C4-2B (cell line): ENCODE results near the gene USP25.

ENCODE experiments used
- ZFX ChIP-seq: fragments of 450-650 bp; IDR thresholded peaks from 2 replicates; pipeline ENCODE4 v1.6.1; 2017
- TF ChIP-seq, protein P1 (sequence below): fragments of 450-650 bp; conservative IDR thresholded peaks from 2 replicates; pipeline ENCODE4 v1.5.1; 2017; ENCODE audit warnings: mild to moderate bottlenecking

DNA sequence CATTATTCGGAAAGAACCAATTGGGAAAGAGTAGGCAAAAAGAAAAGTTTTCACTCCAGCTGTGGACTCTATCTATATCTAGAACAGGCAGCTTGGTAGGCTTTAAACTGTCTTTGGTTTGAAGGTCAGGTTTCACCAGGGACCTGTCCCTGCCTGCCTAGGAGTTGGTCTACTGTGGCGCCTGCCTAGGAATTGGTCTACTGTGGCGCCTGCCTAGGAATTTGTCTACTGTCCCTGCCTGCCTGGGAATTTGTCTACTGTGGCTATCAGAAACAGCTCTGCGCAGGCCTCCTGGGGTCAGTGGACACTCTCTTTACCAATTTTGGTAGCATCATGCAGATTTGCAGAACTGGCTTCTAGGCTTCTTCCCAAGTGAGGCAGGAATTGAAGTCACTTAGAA is 13.8 kb downstream of the USP25 start:
- TF ChIP-seq, protein P1, sequence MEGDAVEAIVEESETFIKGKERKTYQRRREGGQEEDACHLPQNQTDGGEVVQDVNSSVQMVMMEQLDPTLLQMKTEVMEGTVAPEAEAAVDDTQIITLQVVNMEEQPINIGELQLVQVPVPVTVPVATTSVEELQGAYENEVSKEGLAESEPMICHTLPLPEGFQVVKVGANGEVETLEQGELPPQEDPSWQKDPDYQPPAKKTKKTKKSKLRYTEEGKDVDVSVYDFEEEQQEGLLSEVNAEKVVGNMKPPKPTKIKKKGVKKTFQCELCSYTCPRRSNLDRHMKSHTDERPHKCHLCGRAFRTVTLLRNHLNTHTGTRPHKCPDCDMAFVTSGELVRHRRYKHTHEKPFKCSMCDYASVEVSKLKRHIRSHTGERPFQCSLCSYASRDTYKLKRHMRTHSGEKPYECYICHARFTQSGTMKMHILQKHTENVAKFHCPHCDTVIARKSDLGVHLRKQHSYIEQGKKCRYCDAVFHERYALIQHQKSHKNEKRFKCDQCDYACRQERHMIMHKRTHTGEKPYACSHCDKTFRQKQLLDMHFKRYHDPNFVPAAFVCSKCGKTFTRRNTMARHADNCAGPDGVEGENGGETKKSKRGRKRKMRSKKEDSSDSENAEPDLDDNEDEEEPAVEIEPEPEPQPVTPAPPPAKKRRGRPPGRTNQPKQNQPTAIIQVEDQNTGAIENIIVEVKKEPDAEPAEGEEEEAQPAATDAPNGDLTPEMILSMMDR = no peak
- no peak for TF ChIP-seq ZFX
